UCSD-AML1 (cell line): Measurements from ENCODE around the gene SMARCE1.

Source experiments
- DNase-seq: peaks from one replicate; lab custom pipeline; 2025; ENCODE audit not compliant: unreplicated experiment; lab: John Stamatoyannopoulos, UW

The SMARCE1 gene

GRCh38 chr17:40646791-40647623 lies 611 bp downstream of the SMARCE1 start:
- DNase-seq, result no peak

GRCh38 chr17:40645943-40646342 lies 1.7 kb downstream of the SMARCE1 start:
- DNase-seq, result no peak

GRCh38 chr17:40645291-40645690 lies 2.3 kb downstream of the SMARCE1 start:
- no peak for DNase-seq

GRCh38 chr17:40637931-40638330 lies 9.7 kb downstream of the SMARCE1 start:
- no peak for DNase-seq

GRCh38 chr17:40633871-40634270 lies 13.7 kb downstream of the SMARCE1 start:
- no peak for DNase-seq

- DNase-seq, result no peak
These were observed 15.4 kb downstream of the SMARCE1 start for GRCh38 chr17:40632216-40632615.

GRCh38 chr17:40629842-40630241 lies 17.8 kb downstream of the SMARCE1 start:
- no peak for DNase-seq

GRCh38 chr17:40625311-40625710 lies 22.3 kb downstream of the SMARCE1 start:
- no peak for DNase-seq

- no peak for DNase-seq
These were observed 24.0 kb downstream of the SMARCE1 start for GRCh38 chr17:40623419-40624210.

- no peak for DNase-seq
These were observed 25.1 kb downstream of the SMARCE1 start for GRCh38 chr17:40622509-40622928.

GRCh38 chr17:40621578-40621977 lies 26.0 kb downstream of the SMARCE1 start:
- DNase-seq, result no peak

- no peak for DNase-seq
These were observed 26.6 kb downstream of the SMARCE1 start for GRCh38 chr17:40621019-40621418.

GRCh38 chr17:40618754-40619625 lies 28.6 kb downstream of the SMARCE1 start:
- DNase-seq, result no peak

GRCh38 chr17:40617678-40618240 lies 29.9 kb downstream of the SMARCE1 start:
- DNase-seq, result no peak

- DNase-seq, result no peak
These were observed 31.0 kb downstream of the SMARCE1 start for GRCh38 chr17:40616592-40616991.

GRCh38 chr17:40615841-40616476 lies 31.7 kb downstream of the SMARCE1 start:
- no peak for DNase-seq

GRCh38 chr17:40615068-40615840 lies 32.4 kb downstream of the SMARCE1 start:
- peak; percentile 37 for DNase-seq

- DNase-seq, result no peak
These were observed 33.1 kb downstream of the SMARCE1 start for GRCh38 chr17:40614431-40615067.

- DNase-seq, result no peak
These were observed 34.0 kb downstream of the SMARCE1 start for GRCh38 chr17:40613467-40614154.
